Activated naive CD4-positive, alpha-beta T cell treated with anti-CD3 and anti-CD28 coated beads, Interleukin-2, amount 50 U/mL, for 24 hours (primary cell): ENCODE results near the gene FOXJ3.

Experiments used
- H3K27ac Mint-ChIP-seq: one replicate; pipeline ENCODE4 v1.8.0; 2021; ENCODE audit warnings: mild to moderate bottlenecking, mixed read lengths
- H3K27me3 Mint-ChIP-seq: one replicate; pipeline ENCODE4 v1.8.0; 2021; ENCODE audit warnings: mixed read lengths
- H3K36me3 Mint-ChIP-seq: one replicate; pipeline ENCODE4 v1.8.0; 2021; ENCODE audit warnings: mixed read lengths
- H3K4me1 Mint-ChIP-seq: one replicate; pipeline ENCODE4 v1.8.0; 2021; ENCODE audit warnings: mixed read lengths
- H3K4me3 Mint-ChIP-seq: one replicate; pipeline ENCODE4 v1.8.0; 2021; ENCODE audit warnings: mild to moderate bottlenecking, mixed read lengths
- H3K9me3 Mint-ChIP-seq: one replicate; pipeline ENCODE4 v1.8.0; 2021; ENCODE audit warnings: mixed read lengths

Gene FOXJ3

GRCh38 chr1:42167611-42168390 is 167.2 kb downstream of the FOXJ3 start:
- Mint-ChIP-seq H3K4me1 (no peaks in the 10 kb centered on the region), H3K27ac (no peak overlapping the region), H3K9me3 (no peaks in the 10 kb centered on the region), H3K36me3 (no peaks in the 10 kb centered on the region), H3K4me3 (no peak overlapping the region), H3K27me3 (no peaks in the 10 kb centered on the region)

- Mint-ChIP-seq H3K4me3 (no peak overlapping the region), H3K27me3 (no peaks in the 10 kb centered on the region), H3K27ac (no peak overlapping the region), H3K4me1 (no peaks in the 10 kb centered on the region), H3K9me3 (peaks cover 2% of the 10 kb centered on the region), H3K36me3 (no peaks in the 10 kb centered on the region)
Measured at GRCh38 chr1:42165511-42166210, 169.4 kb downstream of the FOXJ3 start.

GRCh38 chr1:42164551-42165420 is 170.2 kb downstream of the FOXJ3 start, which contains the start of gene GUCA2A:
GUCA2A (minus strand) TSS chr1:42164745; CDS start chr1:42164712, 33 bp downstream.
- H3K4me1 Mint-ChIP-seq: no peaks in the 10 kb centered on the region
- H3K27ac Mint-ChIP-seq: no peak within 1 kb of the TSS
- no peaks in the 10 kb centered on the region for H3K27me3 Mint-ChIP-seq
- no peaks in the 10 kb centered on the region for H3K36me3 Mint-ChIP-seq
- H3K4me3 Mint-ChIP-seq: no peak within 1 kb of the TSS
- peaks cover 4% of the 10 kb centered on the region for H3K9me3 Mint-ChIP-seq

- H3K27me3 Mint-ChIP-seq: no peaks in the 10 kb centered on the region
Measured at GRCh38 chr1:42163536-42164503, 171.2 kb downstream of the FOXJ3 start.

GRCh38 chr1:42163114-42163513 is 171.9 kb downstream of the FOXJ3 start:
- Mint-ChIP-seq H3K9me3 (peaks cover 4% of the 10 kb centered on the region), H3K36me3 (no peaks in the 10 kb centered on the region), H3K27ac (no peak overlapping the region), H3K27me3 (no peaks in the 10 kb centered on the region), H3K4me3 (no peak overlapping the region), H3K4me1 (no peaks in the 10 kb centered on the region)

More at GRCh38 chr1:42163536-42164503, 171.2 kb downstream of the FOXJ3 start:
- Mint-ChIP-seq H3K9me3 (peaks cover 4% of the 10 kb centered on the region), H3K27ac (no peak overlapping the region), H3K4me3 (no peak overlapping the region), H3K4me1 (no peaks in the 10 kb centered on the region), H3K36me3 (no peaks in the 10 kb centered on the region)

GRCh38 chr1:42162181-42162580 is 172.9 kb downstream of the FOXJ3 start:
- peaks cover 4% of the 10 kb centered on the region for H3K9me3 Mint-ChIP-seq
- H3K27me3 Mint-ChIP-seq: no peaks in the 10 kb centered on the region
- no peak overlapping the region for H3K27ac Mint-ChIP-seq
- no peaks in the 10 kb centered on the region for H3K36me3 Mint-ChIP-seq
- no peak overlapping the region for H3K4me3 Mint-ChIP-seq
- H3K4me1 Mint-ChIP-seq: peaks cover 7% of the 10 kb centered on the region

- peaks cover 7% of the 10 kb centered on the region for H3K4me1 Mint-ChIP-seq
- peaks cover 4% of the 10 kb centered on the region for H3K9me3 Mint-ChIP-seq
- H3K27me3 Mint-ChIP-seq: no peaks in the 10 kb centered on the region
- H3K4me3 Mint-ChIP-seq: no peak overlapping the region
- no peak overlapping the region for H3K27ac Mint-ChIP-seq
- no peaks in the 10 kb centered on the region for H3K36me3 Mint-ChIP-seq
Measured at GRCh38 chr1:42158189-42158588, 176.8 kb downstream of the FOXJ3 start.

GRCh38 chr1:42157667-42158066 is 177.4 kb downstream of the FOXJ3 start:
- no peaks in the 10 kb centered on the region for H3K27me3 Mint-ChIP-seq
- H3K27ac Mint-ChIP-seq: no peak overlapping the region
- H3K36me3 Mint-ChIP-seq: no peaks in the 10 kb centered on the region
- H3K4me3 Mint-ChIP-seq: no peak overlapping the region
- H3K4me1 Mint-ChIP-seq: peaks cover 7% of the 10 kb centered on the region
- H3K9me3 Mint-ChIP-seq: peaks cover 4% of the 10 kb centered on the region

- Mint-ChIP-seq H3K4me1 (peaks cover 7% of the 10 kb centered on the region), H3K36me3 (no peaks in the 10 kb centered on the region), H3K4me3 (no peak overlapping the region), H3K27ac (no peak overlapping the region), H3K27me3 (no peaks in the 10 kb centered on the region), H3K9me3 (no peaks in the 10 kb centered on the region)
Measured at GRCh38 chr1:42155362-42155761, 179.7 kb downstream of the FOXJ3 start.

- Mint-ChIP-seq H3K9me3 (no peaks in the 10 kb centered on the region), H3K36me3 (no peaks in the 10 kb centered on the region), H3K4me1 (peaks cover 7% of the 10 kb centered on the region), H3K27me3 (no peaks in the 10 kb centered on the region), H3K27ac (no peak overlapping the region), H3K4me3 (no peak overlapping the region)
Measured at GRCh38 chr1:42154685-42155084, 180.3 kb downstream of the FOXJ3 start.

- H3K27me3 Mint-ChIP-seq: no peaks in the 10 kb centered on the region
- no peak overlapping the region for H3K4me3 Mint-ChIP-seq
Measured at GRCh38 chr1:42153624-42154023, 181.4 kb downstream of the FOXJ3 start.

GRCh38 chr1:42152907-42153600 is 182.0 kb downstream of the FOXJ3 start, which contains the start of gene GUCA2B:
GUCA2B (plus strand) TSS chr1:42153410; CDS start chr1:42153451, 41 bp downstream.
- H3K4me3 Mint-ChIP-seq: no peak within 1 kb of the TSS
- H3K27ac Mint-ChIP-seq: no peak within 1 kb of the TSS
- H3K9me3 Mint-ChIP-seq: no peaks in the 10 kb centered on the region
- H3K36me3 Mint-ChIP-seq: no peaks in the 10 kb centered on the region
- peaks cover 7% of the 10 kb centered on the region for H3K4me1 Mint-ChIP-seq
- no peaks in the 10 kb centered on the region for H3K27me3 Mint-ChIP-seq

More at GRCh38 chr1:42153624-42154023, 181.4 kb downstream of the FOXJ3 start:
- Mint-ChIP-seq H3K36me3 (no peaks in the 10 kb centered on the region), H3K9me3 (no peaks in the 10 kb centered on the region), H3K27ac (no peak overlapping the region), H3K4me1 (peaks cover 7% of the 10 kb centered on the region)

GRCh38 chr1:42152119-42152518 is 182.9 kb downstream of the FOXJ3 start:
- no peaks in the 10 kb centered on the region for H3K36me3 Mint-ChIP-seq
- no peak overlapping the region for H3K27ac Mint-ChIP-seq
- no peak overlapping the region for H3K4me3 Mint-ChIP-seq
- no peaks in the 10 kb centered on the region for H3K27me3 Mint-ChIP-seq
- no peaks in the 10 kb centered on the region for H3K4me1 Mint-ChIP-seq
- no peaks in the 10 kb centered on the region for H3K9me3 Mint-ChIP-seq

GRCh38 chr1:42150651-42151050 is 184.4 kb downstream of the FOXJ3 start:
- Mint-ChIP-seq H3K4me1 (no peaks in the 10 kb centered on the region), H3K27ac (no peak overlapping the region), H3K27me3 (no peaks in the 10 kb centered on the region), H3K36me3 (no peaks in the 10 kb centered on the region), H3K9me3 (no peaks in the 10 kb centered on the region), H3K4me3 (no peak overlapping the region)
